Posterior cingulate gyrus (tissue), 11 donors: Measurements from ENCODE around the gene NOM1.

Source experiments
- DNase-seq, 10 donors: peaks; one replicate each; pipeline versions ENCODE4 v3.0.0 to v3.0.0-alpha.2; 2020 to 2021; ENCODE audit warnings: mixed read lengths in 3 of 10
- intact Hi-C: fragments of 100-400 bp; cut with DNase I; formaldehyde crosslinking; loops from one replicate; pipeline ENCODE4 v1.15.1; 2023

Gene NOM1

DNA sequence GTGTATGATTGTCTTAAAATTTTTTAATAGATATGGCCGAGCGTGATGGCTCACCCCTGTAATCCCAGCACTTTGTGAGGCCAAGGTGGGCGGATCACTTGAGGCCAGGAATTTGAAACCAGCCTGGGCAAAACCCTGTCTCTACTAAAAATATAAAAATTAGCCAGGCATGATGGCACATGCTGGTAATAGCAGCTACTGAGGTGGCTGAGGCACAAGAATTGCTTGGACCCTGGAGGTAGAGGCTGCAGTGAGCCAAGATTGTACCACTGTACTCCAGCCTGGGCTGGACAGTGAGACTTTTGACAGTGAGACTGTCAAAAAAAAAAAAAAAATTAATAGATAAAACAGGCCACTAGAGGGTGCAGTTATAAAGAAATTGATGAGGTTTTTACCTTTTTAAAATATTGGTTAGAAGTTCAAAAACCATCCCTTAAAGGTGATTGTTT is 20.5 kb downstream of the NOM1 start:
- intact Hi-C loops = loop anchor here (10.0 kb wide), 1 partner anchor 305 kb away; no protein-coding TSS in a partner anchor
- no peak for DNase-seq

DNA sequence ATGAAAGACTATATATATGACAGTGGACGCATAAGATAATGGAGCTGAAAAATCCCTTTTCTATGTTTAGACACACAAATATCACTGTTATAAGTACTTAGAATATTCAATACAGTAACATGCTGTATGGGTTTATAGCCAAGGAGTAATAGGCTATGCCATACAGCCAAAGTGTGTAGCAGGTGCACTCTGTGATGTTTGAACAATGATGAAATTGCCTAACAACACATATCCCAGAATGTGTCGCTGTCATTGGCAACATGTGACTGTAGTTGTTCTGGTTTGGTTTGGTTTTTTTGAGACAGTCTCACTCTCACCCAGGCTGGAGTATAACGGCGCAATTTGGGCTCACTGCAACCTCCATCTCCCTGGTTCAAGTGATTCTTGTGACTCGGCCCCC is 26.1 kb downstream of the NOM1 start:
- no peak for DNase-seq
- intact Hi-C loops = no loop called here

DNA sequence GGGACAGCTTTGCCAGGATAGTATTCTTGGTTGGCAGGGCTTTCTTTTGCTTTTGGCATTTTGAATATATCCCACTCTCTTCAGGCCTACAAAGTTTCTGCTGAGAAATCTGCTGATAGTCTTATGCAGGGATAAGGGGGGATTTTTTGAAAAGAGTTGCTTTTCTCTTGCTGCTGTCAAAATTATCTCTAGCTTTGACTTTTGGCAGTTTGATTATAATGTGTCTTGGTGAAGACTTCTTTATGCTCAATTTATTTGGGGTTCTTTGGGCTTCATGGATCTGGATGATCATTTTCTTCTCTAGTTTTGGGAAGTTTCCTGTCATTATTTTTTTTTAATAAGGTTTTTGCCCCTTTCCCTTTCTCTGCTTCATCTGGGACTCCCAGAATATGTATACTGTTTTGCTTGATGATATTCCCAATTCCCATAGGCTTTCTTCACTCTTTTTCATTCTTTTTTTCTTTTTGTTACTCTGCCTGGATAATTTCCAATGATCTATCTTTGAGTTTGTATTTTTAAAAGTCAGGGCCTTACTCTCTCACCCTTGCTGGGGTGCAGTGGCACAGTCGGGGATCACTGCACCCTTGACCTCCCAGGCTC is 29.6 kb downstream of the NOM1 start:
- DNase-seq = no peak
- intact Hi-C loops = no loop called here

DNA sequence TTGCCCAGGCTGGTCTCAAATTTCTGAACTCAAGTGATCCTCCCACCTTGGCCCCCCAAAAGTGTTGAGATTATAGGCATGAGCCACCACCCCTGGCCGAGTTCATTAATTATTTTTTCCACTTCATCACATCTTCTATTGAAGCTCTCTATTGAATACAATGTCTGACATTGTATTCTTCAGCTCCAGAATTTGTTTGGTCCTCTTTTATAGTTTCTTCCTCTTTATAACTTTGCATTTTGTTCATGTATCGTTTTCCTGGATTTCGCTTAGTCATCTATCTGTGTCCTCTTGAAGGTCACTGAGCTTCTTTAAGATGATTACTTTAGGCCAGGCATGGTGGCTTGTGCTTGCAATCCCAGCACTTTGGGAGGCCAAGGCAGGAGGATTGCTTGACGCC is 30.2 kb downstream of the NOM1 start:
- peak in 1 of 10 donors; percentile 4 for DNase-seq
- intact Hi-C loops = no loop called here

DNA sequence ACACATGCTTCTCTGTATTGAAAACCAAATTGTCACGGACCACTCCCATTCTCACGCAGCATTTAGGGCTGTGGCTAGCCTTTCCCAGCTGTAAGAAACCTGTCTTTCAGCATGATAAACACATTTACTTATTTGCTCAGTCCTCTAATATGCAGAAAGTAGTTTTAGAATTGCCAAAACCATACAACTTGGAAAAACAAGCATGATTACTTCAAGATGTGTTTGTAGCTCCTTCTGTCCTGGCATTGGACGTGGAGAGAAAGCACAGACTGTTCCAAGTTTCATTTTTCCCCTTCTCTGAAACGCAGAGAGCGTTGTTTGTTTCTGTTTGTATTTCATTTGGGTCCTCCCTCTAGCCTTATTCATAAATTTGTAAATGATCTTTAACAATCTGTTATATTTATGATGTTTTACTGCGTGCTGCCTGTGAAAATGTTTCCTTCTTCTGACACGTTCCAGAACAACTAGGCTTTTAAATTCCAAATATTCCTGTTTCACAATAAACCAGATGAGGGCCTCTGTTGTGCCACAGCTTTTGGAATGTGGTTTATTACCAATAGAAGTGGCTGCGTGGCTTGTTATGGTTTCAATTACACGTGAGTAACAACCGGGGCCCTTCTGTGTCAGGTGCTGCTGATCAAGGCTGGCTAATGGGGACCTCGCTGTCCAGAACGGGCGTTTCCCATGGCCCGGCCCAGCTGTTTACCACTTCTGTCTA is 34.8 kb downstream of the NOM1 start:
- DNase-seq = peak in 3 of 10 donors; percentile 8 to 72 (median 15)
- intact Hi-C loops = no loop called here

DNA sequence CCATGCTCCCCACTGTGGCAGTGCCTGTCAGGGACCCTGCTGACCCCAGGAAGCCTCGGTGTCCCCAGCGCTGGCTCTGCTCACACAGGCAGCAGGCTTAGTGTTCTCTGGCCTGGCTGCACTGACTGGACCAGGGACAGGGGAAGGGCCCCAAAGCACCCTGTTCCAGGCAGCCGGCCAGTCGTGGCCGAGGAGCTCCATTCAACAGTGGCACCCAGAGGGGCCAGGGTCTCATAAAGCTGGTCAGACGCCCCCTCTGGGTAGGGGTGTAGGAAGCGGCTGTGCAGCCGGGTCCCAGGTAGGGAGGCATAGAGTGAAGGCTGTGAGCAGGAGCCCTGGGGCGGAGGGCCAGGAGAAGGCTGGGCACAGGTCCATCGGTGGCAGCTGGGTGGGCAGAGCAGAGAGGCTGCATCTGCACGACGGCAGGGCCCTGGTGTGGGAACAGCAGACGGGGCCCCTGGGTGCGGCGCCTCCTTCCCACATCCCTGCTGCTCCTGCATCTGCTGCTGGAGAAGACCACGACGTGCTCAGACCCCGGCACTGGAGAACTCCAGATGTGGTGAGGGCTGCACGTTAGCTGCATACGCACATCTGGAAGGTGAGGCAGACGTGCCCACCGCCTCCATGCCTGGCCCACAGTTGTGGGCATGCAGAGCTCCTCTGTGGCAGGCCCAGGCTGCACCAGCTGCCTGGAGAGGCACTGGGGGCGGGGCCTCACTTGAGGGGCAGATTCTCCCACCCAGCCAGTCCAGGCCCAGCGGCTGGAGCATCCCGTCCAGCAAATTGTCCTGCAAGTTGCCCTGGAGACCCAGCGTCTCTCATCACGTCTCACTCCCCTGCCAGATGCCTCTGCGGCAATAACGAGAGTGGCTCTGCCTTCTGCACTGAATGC is 35.8 kb downstream of the NOM1 start:
- intact Hi-C loops = no loop called here
- peak in 3 of 10 donors; percentile 50 to 76 (median 69) for DNase-seq

DNA sequence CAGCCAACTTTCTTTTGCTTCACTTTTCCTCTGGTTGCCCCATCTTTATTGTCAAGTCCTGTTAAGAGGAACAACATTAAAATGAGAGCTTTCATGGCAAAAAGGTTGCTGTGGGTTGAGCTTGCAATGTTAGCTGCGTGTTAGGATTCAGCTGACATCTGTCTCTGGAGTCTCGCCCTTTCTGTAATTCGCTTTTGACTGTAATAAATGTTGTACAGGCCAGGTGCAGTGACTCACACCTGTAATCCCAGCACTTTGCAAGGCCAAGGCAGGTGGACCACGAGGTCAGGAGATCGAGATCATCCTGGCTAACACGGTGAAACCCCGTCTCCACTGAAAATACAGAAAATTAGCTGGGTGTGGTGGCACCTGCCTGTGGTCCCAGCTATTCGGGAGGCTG is 36.9 kb downstream of the NOM1 start:
- DNase-seq = peak in 1 of 10 donors; percentile 36
- intact Hi-C loops = no loop called here

DNA sequence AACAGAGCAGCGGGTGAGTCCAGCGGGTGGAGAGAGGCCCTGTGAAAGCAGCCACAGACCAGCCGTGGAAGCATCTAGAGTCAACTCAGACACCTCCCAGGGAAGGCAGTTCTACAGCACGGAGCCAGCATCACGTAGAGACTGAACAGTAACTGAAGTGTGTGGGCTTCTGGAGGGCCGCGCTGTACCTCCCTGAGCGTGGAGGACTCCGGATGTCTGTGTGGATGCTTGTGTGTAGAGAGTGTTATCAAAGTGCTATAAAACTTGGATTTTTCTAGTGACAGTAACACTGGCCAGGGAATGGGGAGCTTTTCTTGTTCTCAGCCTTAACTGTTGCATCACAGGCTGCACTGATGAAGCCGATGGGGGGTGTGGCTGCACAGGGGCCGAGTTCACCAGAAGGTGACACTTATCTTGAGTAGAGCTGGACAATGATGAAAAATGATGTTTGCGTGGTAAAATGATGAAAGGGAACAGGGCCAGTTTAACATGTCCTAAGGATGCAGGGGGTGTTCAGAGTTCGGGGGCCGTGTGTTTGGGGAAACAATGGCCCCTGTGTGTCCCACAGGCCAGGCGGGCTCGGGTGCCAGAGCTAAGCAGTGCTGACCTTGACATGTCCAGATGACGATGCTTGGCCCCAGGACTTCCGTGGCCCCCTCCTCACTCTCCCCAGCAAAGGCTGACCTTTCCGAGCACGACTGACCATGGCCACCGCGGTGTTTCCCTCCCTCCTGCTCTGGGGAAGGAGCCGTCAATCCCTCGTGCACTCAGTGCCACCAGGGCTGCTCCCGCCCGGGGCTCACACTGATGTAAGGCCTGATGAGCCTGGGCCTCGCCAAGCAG is 39.1 kb downstream of the NOM1 start:
- intact Hi-C loops = no loop called here
- peak in 2 of 10 donors; percentile 51 to 66 for DNase-seq

DNA sequence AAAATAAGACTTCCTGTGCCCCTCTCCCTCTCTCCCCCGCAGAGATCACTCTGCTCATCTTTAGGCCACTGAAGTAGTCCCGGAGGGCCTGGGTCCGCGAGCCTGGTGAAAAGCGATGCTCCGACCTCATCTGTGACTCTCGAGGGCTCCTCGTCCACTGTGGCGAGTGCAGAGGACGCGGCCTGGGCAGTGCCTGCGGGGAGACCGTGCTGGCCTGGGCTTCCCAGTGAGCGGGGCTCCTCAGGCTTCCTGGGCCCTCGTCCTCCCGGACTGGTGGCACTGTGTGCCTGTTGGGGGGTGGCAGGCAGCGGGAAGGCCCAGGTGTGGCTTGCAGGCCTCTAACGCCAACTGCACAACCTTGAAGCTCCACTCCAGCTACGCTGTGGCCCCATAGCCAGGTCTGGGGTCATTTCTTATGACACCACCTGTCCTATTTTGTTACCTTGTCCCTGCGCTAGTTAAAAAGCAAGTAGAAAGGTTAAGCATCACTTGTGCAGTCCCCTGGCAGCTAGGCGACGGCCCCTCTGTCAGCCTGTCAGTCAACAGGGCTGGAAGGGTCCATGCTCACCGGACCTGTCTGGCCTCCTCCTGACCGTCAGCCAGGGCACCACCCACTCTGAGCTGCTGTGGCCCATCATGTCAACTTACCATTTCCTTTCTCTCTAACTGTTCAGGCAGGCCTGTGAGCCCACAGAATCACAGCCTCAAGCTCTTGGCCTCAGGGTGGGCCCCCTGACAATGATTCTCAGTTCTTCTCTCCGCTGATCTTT is 40.4 kb downstream of the NOM1 start:
- intact Hi-C loops = no loop called here

DNA sequence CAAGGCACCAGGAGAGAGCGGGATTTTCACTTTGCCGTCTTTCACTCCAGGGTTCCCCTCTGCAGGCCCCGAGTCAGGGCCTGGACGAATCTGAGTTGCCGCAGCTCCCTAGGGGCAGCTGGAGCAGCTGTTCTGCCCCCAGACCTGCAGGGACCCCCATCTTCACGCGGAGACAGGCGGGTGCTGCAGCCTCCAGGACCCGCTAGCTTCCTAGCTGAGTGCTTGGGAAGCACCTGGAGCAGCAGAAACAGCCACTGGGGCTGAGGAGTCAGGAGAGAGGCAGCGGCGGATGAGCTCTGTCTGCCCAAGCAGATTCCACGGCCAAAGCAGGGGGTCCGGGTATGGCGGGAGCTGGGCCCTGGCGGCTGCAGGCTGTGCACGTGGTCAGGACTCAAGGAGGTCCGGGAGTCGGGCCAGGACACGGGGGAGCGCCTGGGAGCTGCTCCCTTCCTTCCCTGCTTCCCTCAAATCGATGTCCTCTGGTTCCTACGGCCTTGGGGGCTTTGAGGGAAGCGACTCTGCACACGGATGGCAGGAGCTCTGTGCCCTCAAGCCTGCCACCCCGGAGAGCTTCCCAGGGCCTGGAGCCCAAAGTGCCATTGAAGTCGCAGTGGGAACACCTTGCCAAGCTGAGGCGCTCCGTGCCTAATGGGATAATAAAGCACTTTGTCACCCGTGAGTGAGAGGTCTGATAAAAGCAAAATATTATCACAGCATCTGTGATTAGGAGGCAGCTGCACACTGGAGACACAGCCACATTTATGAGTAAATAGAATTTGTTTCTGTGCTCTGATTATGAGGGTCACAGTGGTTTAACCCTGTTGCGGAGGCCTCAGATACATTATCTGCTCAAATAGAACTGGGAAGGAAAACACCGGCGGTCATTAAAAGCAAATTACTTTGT is 43.8 kb downstream of the NOM1 start:
- intact Hi-C loops = no loop called here
- peak in 2 of 10 donors; percentile 60 to 62 for DNase-seq

More for the DNA sequence above, 40.4 kb downstream of the NOM1 start:
- peak in 1 of 10 donors; percentile 52 for DNase-seq

DNA sequence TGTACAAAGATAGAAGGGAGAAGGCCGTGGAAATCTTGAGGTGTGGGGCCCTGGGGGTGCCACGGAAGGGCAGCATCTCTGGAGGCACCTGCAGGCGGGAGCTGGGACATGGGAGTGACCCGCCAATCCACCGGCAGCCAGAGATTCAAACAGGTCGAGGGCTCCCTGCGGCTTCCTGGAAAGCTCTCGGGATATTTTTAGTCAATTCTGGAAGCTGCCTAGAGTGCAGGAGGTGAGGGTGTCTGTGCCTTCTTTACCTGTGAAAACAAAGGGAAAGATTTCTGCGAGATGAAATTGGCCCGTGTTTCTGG is 44.4 kb downstream of the NOM1 start:
- intact Hi-C loops = no loop called here
- DNase-seq = peak in 1 of 10 donors; percentile 27

DNA sequence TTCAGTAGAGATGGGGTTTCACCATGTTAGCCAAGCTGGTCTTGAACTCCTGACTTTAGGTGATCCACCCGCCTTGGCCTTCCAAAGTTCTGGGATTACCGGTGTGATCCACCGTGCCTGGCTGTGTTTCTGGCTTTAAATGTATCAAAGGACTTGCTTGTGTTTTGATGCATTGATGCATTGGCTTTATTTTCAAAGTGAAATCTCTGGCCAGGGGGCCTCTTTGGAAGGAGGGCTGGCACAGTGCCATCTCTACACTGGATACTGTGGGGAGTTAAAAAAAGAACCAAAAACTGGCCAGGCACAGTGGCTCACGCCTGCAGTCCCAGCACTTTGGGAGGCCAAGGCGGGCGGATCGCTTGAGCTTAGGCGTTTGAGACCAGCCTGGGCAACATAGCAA is 44.9 kb downstream of the NOM1 start:
- intact Hi-C loops = no loop called here
- DNase-seq = peak in 1 of 10 donors; percentile 62

DNA sequence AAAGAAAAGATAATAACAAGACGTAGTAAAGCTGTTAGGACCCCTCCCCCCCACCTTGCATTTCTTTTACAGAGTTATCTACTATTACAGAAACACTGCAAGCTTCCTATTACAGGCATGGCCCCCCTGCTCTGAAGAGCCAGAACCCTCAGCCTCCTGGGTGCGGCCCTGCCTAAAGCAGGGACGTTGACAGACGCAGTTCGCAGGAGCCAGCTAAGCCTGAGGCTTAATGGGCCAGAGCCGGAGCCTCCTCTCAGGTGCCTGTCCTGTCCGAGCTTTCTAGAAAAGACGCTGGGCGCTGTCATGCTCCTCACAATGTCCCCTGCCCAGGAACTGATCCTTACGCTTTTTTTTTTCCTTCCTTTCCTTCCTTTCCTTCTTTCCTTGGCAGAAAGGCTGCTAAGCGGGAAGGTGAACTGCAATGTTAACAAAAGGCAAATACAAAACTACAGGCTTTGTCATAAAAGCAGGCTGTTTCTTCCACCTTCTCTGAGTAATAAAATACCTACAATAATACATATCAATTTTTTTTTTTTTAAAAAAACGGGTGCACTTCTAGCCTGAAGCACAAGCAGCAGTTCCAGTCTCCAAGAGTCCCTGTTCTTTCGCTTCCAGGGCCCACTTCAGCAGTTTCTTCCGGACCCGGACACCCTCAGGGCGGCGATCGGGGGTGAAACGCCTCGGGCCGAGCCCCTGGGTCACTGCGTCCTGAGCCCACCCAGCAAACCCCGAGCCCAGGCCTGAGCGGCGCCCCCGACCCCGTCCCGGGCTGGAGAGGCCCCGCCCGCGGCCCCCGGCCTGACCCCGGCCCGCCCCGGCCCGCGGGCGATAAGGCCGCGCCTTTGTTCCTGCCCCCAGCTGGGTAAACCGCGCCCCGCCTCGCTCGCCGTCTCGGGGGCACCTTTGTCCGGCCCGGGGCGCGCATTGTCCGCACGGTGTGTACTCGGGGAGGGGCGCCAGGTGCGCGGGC is 49.8 kb downstream of the NOM1 start:
- intact Hi-C loops = no loop called here
- DNase-seq = peak in 1 of 10 donors; percentile 77

DNA sequence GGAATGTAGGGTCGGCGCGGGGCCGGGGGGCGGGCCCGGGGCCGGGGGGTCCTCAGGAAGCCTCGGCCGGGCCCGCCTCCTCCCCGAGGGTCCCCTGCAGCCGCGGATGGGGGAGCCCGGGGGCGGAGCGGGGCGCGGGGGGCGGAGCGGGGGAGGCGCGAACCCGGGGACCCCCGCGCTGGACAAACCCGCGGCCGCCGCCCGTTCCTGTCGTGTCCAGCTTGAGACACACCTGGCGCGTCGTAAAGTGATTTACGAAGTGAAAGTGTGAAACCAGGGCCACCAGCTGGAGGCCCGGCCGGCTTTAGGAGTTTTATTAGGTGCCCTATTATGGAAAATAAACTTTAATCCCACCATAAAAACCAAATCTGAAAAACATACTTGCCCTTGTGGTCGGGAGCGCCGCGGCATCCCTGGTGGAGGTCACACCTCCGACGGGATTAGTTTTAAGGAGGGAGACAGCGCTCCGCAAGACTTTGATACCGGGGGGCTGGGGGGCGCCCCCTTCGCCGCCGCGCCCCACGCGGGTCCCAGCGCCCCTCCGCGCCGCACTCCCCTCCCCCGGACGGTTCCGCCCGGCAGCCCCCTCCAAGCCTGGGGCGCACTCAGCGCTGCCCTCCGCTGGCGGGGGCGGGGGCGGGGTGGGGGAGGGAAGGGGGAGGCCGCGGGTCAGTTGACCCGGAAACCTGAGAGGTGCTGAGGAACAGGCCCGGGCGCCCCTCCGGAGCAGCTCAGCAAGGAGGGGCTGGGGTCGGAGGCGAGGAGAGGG is 50.6 kb downstream of the NOM1 start:
- intact Hi-C loops = no loop called here
- DNase-seq = peak in 1 of 10 donors; percentile 22

DNA sequence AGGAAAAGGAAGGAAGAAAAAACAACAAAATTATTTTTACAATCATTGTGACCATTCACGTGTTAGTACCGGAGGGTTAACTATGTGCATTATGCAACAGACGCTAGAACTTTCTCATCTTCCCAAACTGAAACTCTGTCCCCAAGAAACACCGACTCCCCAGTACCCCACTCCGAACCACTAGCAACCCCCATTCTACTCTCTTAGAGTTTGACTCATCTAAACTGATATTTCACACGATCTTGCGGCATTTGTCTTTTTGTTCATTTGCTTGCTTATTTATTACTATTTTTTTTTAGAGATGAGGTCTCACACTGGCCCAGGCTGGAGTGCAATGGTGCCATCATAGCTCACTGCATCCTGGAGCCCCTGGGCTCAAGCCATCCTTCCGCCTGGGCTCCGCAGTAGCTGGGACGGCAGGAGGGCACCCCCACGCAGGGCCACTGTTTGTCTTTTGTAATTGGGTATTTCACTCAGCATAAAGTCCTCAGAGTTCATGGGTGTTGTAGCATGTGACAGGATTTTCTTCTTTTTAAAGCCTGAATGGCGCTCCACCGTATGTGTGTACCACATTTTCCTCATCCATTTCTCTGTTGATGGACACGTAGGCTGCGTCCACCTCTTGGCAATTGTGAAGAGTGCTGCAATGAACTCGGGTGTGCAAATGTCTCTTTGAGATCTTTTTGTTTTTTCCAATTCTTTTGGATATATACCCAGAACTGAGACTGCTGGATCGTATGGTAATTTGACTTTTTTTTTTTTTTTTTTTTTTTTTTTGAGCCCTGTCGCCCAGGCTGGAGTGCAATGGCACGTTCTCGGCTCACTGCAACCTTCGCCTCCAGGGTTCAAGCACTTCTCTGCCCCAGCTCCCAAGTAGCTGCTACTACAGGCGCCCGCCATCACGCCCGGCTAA is 51.5 kb downstream of the NOM1 start:
- intact Hi-C loops = no loop called here

More for the DNA sequence above, 51.5 kb downstream of the NOM1 start:
- no peak for DNase-seq
